ENCODE data around the gene DPF3.

Gene DPF3

DNA sequence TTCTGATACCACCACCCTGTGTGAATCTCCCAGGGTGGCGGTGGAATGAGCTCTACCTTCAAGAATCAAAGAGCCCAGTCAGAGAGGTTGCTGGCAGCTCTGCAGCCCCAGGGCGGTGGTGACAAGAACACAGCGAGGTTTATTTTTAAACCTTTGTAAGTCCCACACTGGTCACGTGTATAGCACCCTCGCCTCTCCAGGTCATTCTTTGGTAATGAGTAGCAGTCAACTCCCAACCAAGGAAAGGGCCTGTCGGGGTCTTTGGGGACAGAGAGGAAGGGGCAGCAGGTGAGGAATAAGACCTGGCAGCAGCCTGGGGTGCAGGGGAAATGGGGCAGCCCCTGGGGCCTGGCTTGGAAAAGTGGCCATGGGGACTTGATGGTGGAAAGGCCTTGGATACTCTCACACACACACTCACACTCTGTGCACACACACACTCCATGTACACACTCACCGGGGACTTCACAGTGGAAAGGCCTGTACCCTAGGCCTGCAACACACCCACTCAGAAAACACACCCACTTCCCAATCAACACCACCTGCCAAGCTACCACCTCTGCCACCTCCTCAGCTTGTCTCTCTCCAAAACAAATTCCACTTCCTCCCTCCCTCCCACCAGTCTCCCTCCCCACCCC lies 178.6 kb downstream of the DPF3 start:
- no peak overlapping the region for H3K9ac ChIP-seq (ENCODE audit: low read length)
- no peaks in the 10 kb centered on the region for H4K20me1 ChIP-seq (ENCODE audit: low read depth, low read length)
- H3K9me3 ChIP-seq (ENCODE audit: insufficient read depth, low read length), result no peaks in the 10 kb centered on the region
- no peaks in the 10 kb centered on the region for H3K36me3 ChIP-seq (ENCODE audit: low read length)
- no peaks in the 10 kb centered on the region for H3K79me2 ChIP-seq (ENCODE audit: insufficient read depth, low read length)
- no peak overlapping the region for H2AFZ ChIP-seq (ENCODE audit: low read depth, low read length, severe bottlenecking)
- TF ChIP-seq, protein P1, sequence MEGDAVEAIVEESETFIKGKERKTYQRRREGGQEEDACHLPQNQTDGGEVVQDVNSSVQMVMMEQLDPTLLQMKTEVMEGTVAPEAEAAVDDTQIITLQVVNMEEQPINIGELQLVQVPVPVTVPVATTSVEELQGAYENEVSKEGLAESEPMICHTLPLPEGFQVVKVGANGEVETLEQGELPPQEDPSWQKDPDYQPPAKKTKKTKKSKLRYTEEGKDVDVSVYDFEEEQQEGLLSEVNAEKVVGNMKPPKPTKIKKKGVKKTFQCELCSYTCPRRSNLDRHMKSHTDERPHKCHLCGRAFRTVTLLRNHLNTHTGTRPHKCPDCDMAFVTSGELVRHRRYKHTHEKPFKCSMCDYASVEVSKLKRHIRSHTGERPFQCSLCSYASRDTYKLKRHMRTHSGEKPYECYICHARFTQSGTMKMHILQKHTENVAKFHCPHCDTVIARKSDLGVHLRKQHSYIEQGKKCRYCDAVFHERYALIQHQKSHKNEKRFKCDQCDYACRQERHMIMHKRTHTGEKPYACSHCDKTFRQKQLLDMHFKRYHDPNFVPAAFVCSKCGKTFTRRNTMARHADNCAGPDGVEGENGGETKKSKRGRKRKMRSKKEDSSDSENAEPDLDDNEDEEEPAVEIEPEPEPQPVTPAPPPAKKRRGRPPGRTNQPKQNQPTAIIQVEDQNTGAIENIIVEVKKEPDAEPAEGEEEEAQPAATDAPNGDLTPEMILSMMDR (IDR thresholded peaks at IDR 0.05; ENCODE audit: insufficient read depth, low read length, poor library complexity, severe bottlenecking), result no peak
- TF ChIP-seq EZH2phosphoT487 (conservative IDR thresholded peaks at IDR 0.05; ENCODE audit: low read length), result no peak
- H3K9me2 ChIP-seq (replicated peaks; ENCODE audit: insufficient read depth, low read length), result no peaks in the 10 kb centered on the region
- no peak overlapping the region for H3K4me2 ChIP-seq (ENCODE audit: low read depth, low read length, poor library complexity, severe bottlenecking)
- no peaks in the 10 kb centered on the region for H3F3A ChIP-seq (ENCODE audit: insufficient read depth)
- H3K27me3 ChIP-seq (ENCODE audit: low read length), result no peaks in the 10 kb centered on the region
- H3K4me3 ChIP-seq (ENCODE audit: insufficient read depth, low read length, poor library complexity, severe bottlenecking), result no peak overlapping the region
- H3K27ac ChIP-seq (ENCODE audit: low read depth, low read length), result no peak overlapping the region

DNA sequence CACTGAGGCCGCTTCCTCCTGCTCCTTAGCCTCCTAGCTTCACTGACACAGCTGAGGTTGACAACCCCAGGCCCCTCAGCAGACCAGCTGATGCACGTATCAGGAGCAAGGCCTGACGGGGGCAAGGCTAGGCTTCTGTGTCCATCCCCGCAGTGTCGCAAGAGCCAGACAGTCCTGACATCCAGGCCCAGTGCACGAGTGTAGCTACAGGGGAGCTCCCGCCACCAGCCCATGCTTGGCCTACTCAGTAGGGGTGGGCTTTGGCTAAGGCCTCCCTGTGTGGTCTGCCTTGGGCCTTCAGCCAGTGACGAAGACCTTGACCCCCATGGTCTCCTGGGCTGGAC lies 179.1 kb downstream of the DPF3 start:
- H3K4me2 ChIP-seq (ENCODE audit: low read depth, low read length, poor library complexity, severe bottlenecking), result no peak overlapping the region
- no peaks in the 10 kb centered on the region for H4K20me1 ChIP-seq (ENCODE audit: low read depth, low read length)
- H3K9me3 ChIP-seq (ENCODE audit: insufficient read depth, low read length), result no peaks in the 10 kb centered on the region
- no peak overlapping the region for H3K27ac ChIP-seq (ENCODE audit: low read depth, low read length)
- H3K9me2 ChIP-seq (replicated peaks; ENCODE audit: insufficient read depth, low read length), result no peaks in the 10 kb centered on the region
- H3K4me3 ChIP-seq (ENCODE audit: insufficient read depth, low read length, poor library complexity, severe bottlenecking), result no peak overlapping the region
- H3K9ac ChIP-seq (ENCODE audit: low read length), result no peak overlapping the region
- H3K36me3 ChIP-seq (ENCODE audit: low read length), result no peaks in the 10 kb centered on the region
- no peaks in the 10 kb centered on the region for H3K79me2 ChIP-seq (ENCODE audit: insufficient read depth, low read length)
- H3F3A ChIP-seq (ENCODE audit: insufficient read depth), result no peaks in the 10 kb centered on the region
- no peak for TF ChIP-seq EZH2phosphoT487 (conservative IDR thresholded peaks at IDR 0.05; ENCODE audit: low read length)
- TF ChIP-seq, protein P1 (IDR thresholded peaks at IDR 0.05; ENCODE audit: insufficient read depth, low read length, poor library complexity, severe bottlenecking), result no peak
- H3K27me3 ChIP-seq (ENCODE audit: low read length), result no peaks in the 10 kb centered on the region
- H2AFZ ChIP-seq (ENCODE audit: low read depth, low read length, severe bottlenecking), result no peak overlapping the region

DNA sequence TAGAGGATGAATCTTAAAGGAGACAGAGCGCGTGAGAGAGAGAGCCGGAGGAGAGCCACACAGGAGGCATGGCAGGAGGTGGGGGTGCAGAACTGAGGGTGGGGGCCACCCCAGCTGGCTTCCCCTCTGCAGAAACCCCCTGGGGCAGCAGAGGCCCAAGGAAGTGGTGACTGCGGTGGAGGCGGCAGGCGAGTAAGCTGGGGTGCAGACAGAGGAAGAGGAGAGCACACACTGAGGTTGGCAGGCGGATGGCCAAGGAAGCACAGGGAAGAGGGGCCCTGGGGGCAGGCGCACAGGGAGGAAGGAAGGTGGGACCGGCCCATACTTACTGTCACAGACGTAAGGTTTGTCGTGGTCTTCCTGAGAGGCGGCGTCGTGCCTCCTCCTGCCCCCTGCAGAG lies 179.8 kb downstream of the DPF3 start:
- Histone ChIP-seq H3K4me3 (ENCODE audit: insufficient read depth, low read length, poor library complexity, severe bottlenecking) (no peak overlapping the region), H2AFZ (ENCODE audit: low read depth, low read length, severe bottlenecking) (no peak overlapping the region), H3K36me3 (ENCODE audit: low read length) (no peaks in the 10 kb centered on the region), H3K9ac (ENCODE audit: low read length) (no peak overlapping the region), H3K27me3 (ENCODE audit: low read length) (no peaks in the 10 kb centered on the region), H3K79me2 (ENCODE audit: insufficient read depth, low read length) (no peaks in the 10 kb centered on the region), H3K4me2 (ENCODE audit: low read depth, low read length, poor library complexity, severe bottlenecking) (no peak overlapping the region), H3K9me2 (replicated peaks; ENCODE audit: insufficient read depth, low read length) (no peaks in the 10 kb centered on the region), H3K9me3 (ENCODE audit: insufficient read depth, low read length) (no peaks in the 10 kb centered on the region), H3K27ac (ENCODE audit: low read depth, low read length) (no peak overlapping the region), H3F3A (ENCODE audit: insufficient read depth) (no peaks in the 10 kb centered on the region), H4K20me1 (ENCODE audit: low read depth, low read length) (no peaks in the 10 kb centered on the region)
- TF ChIP-seq, protein P1 (IDR thresholded peaks at IDR 0.05; ENCODE audit: insufficient read depth, low read length, poor library complexity, severe bottlenecking), result no peak
- no peak for TF ChIP-seq EZH2phosphoT487 (conservative IDR thresholded peaks at IDR 0.05; ENCODE audit: low read length)
